Heart left ventricle (tissue), 16 donors: Measurements from ENCODE around the gene RASD2. TPM values are rescaled to one million over a fixed set of nuclear protein-coding genes. Genes with fewer than 3 reads are reported as not detected.

ENCODE experiments used
- ATAC-seq, 4 donors: fragments of 200-7000 bp; cut with Tn5 transposase; one replicate each; pipeline ENCODE4 v1.9.1; 2020 to 2022; ENCODE audit warnings: moderate library complexity in 4 of 4, mild to moderate bottlenecking in 3 of 4, moderate number of reproducible peaks in 1 of 4
- DNase-seq, 5 donors: peaks; one replicate each; pipeline ENCODE4 v3.0.0-alpha.2; 2020
- H3K27ac ChIP-seq, 12 donors: fragments of 200-600 bp; sonication (generic) in 4 of 12; one replicate each; pipeline versions ENCODE4 v1.5.0 to v1.8.0; 2016 to 2022; ENCODE audit warnings: mild to moderate bottlenecking in 2 of 12
- H3K27me3 ChIP-seq, 9 donors: fragments of 200-600 bp; sonication (generic) in 2 of 9; one replicate each; pipeline versions ENCODE4 v1.5.1 to v1.8.0; 2016 to 2022; ENCODE audit warnings: mild to moderate bottlenecking in 3 of 9
- H3K36me3 ChIP-seq, 9 donors: fragments of 200-600 bp; sonication (generic) in 2 of 9; one replicate each; pipeline versions ENCODE4 v1.5.0 to v1.8.0; 2018 to 2022; ENCODE audit warnings: mild to moderate bottlenecking in 2 of 9
- H3K4me1 ChIP-seq, 12 donors: fragments of 200-600 bp; sonication (generic) in 4 of 12; one replicate each; pipeline versions ENCODE4 v1.5.0 to v1.8.0; 2016 to 2022; ENCODE audit warnings: mild to moderate bottlenecking in 3 of 12
- H3K4me3 ChIP-seq, 12 donors: fragments of 200-600 bp; sonication (generic) in 4 of 12; one replicate each; pipeline versions ENCODE4 v1.5.0 to v1.8.0; 2017 to 2022; ENCODE audit warnings: mild to moderate bottlenecking in 9 of 12, moderate library complexity in 4 of 12
- H3K9me3 ChIP-seq, 12 donors: fragments of 200-600 bp; sonication (generic) in 4 of 12; one replicate each; pipeline versions ENCODE4 v1.5.0 to v1.8.0; 2016 to 2022; ENCODE audit warnings: mild to moderate bottlenecking in 1 of 12
- CTCF ChIP-seq, 12 donors: fragments of 200-600 bp; sonication (generic) in 4 of 12; IDR thresholded peaks; one replicate each; pipeline versions ENCODE4 v1.5.0 to v1.8.0; 2018 to 2022; ENCODE audit warnings: antibody characterized with exemption in 12 of 12, mild to moderate bottlenecking in 5 of 12
- POLR2A ChIP-seq, 2 donors: fragments of 450-650 bp; IDR thresholded peaks; one replicate each; pipeline ENCODE4 v1.6.1; 2017; ENCODE audit warnings: antibody characterized with exemption in 2 of 2, mild to moderate bottlenecking in 2 of 2, moderate library complexity in 2 of 2
- WGBS, 4 donors: extraction: QIAGEN DNeasy Blood & Tissue Kit in 2 of 4; methylation state at CpG; one replicate each; pipeline versions ENCODE4 v1.1.5 to v1.1.7; 2013 to 2018; 5-methylcytosine and 5-hydroxymethylcytosine counted together
- intact Hi-C, 10 donors: fragments of 100-400 bp; cut with DNase I; formaldehyde crosslinking; loops; one replicate each; pipeline versions ENCODE4 v1.11.1 to v1.14.2; 2022
- polyA plus RNA-seq, 2 donors: library from polyadenylated mRNA; stranded (reverse); fragments of 200-250 nt; gene quantifications; one replicate each; pipeline ENCODE4 v1.2.3, GENCODE V29; 2013
- total RNA-seq, 9 donors: library from RNA; depleted of rRNA in 2 of 9; stranded (reverse); fragments of >200 nt in 2 of 9; fragmentation: NEBNext Ultra II Directional in 3 of 9; extraction: Animal tissue kit (Norgen Biotek cat#: 25700) in 3 of 9; gene quantifications; one replicate each; pipeline versions ENCODE4 v1.1.0 to v1.2.4, GENCODE V29; 2016 to 2023
- donor health status: ischemic (EF 13 %, LVEDD 7.1; RV severe dilation, severe dysfunction).
- donor health status: healthy with polysubstance abuse.
- donor health status: DM: no; HTN: yes; CAD: no.
- donor health status: DM: no; HTN: no; CAD: no.
- donor health status: ischemic (EF 25% LVEDD 6.9; RV normal size, moderate dysfunction).
- donor health status: ischemic (EF 25% LVEDD 5.7; RV mildly dilated, moderate dysfunction).
- donor health status: healthy.
- donor health status: DM: yes; HTN: yes; CAD: no.
- donor health status: ischemic (EF 35%, LVEDD 5.7; RV mildly dilated, moderate dysfunction).
- donor health status: nonischemic (EF 11% LVEDD 7.7; RV severe dilation, severe dysfunction).
- donor health status: DM: yes; HTN: yes; CAD: no.
- donor health status: PGD.
- donor health status: ischemic (EF 29% LVEDD 5.4; RV normal size, mild dysfunction).
- donor health status: nonischemic (EF 23%, LVEDD 6.1; RV moderate dilation, normal function).

Gene RASD2
- total and polyA plus RNA-seq, 11 donors, result 1.4 to 10.5 (median 5.0) TPM

- peak in 3 of 5 donors; percentile 62 to 77 (median 70) for DNase-seq
- no peak overlapping the region for H3K4me3 ChIP-seq
- peaks cover 0 to 72% (median 18%) of the 10 kb centered on the region in 12 donors for H3K4me1 ChIP-seq
- peaks cover 0 to 10% (median 0%) of the 10 kb centered on the region in 9 donors for H3K36me3 ChIP-seq
- intact Hi-C loops, result no loop called here
- 57 to 75% (median 65%) methylated on average over 9 to 16 of the region's 16 CpGs for WGBS, 4 donors
- H3K27ac ChIP-seq, result peak overlapping the region in 11 of 12 donors; percentile 11 to 92 (median 74)
- H3K27me3 ChIP-seq, result no peaks in the 10 kb centered on the region
- H3K9me3 ChIP-seq, result no peaks in the 10 kb centered on the region
- TF ChIP-seq POLR2A (IDR thresholded peaks at IDR 0.05) (no peak), CTCF (IDR thresholded peaks at IDR 0.05) (no peak)
- peak in 3 of 4 donors; percentile 3 to 37 (median 33) for ATAC-seq
Observed at GRCh38 chr22:35597692-35598395, 57.2 kb downstream of the RASD2 start.

- ATAC-seq, result peak in 1 of 4 donors; percentile 1
Observed at GRCh38 chr22:35598396-35598710, 57.7 kb downstream of the RASD2 start.

GRCh38 chr22:35599364-35599763 lies 58.7 kb downstream of the RASD2 start:
- intact Hi-C loops, result no loop called here
- H3K4me3 ChIP-seq, result no peak overlapping the region
- peak overlapping the region in 8 of 12 donors; percentile 1 to 88 (median 64) for H3K27ac ChIP-seq
- WGBS, 4 donors, result 68 to 73% (median 72%) methylated on average over 4 of the region's 4 CpGs
- H3K36me3 ChIP-seq, result peaks cover 0 to 10% (median 0%) of the 10 kb centered on the region in 9 donors
- DNase-seq (peak in 1 of 5 donors; percentile 17), ATAC-seq (no peak)
- H3K27me3 ChIP-seq, result no peaks in the 10 kb centered on the region
- H3K4me1 ChIP-seq, result peaks cover 0 to 68% (median 12%) of the 10 kb centered on the region in 12 donors
- no peak for TF ChIP-seq CTCF (IDR thresholded peaks at IDR 0.05)
- TF ChIP-seq POLR2A (IDR thresholded peaks at IDR 0.05), result no peak
- no peaks in the 10 kb centered on the region for H3K9me3 ChIP-seq

More at GRCh38 chr22:35598396-35598710, 57.7 kb downstream of the RASD2 start:
- 79 to 93% (median 90%) methylated on average over 4 of the region's 4 CpGs for WGBS, 4 donors
- intact Hi-C loops, result no loop called here
- H3K9me3 ChIP-seq, result no peaks in the 10 kb centered on the region
- H3K27ac ChIP-seq, result peak overlapping the region in 10 of 12 donors; percentile 59 to 92 (median 77)
- H3K4me1 ChIP-seq, result peaks cover 0 to 69% (median 19%) of the 10 kb centered on the region in 12 donors
- peaks cover 0 to 10% (median 0%) of the 10 kb centered on the region in 9 donors for H3K36me3 ChIP-seq
- TF ChIP-seq CTCF (IDR thresholded peaks at IDR 0.05) (no peak), POLR2A (IDR thresholded peaks at IDR 0.05) (no peak)
- no peak overlapping the region for H3K4me3 ChIP-seq
- no peaks in the 10 kb centered on the region for H3K27me3 ChIP-seq
- peak in 2 of 5 donors; percentile 27 to 47 for DNase-seq

- ATAC-seq, result no peak
- TF ChIP-seq CTCF (IDR thresholded peaks at IDR 0.05) (no peak), POLR2A (IDR thresholded peaks at IDR 0.05) (no peak)
- no peaks in the 10 kb centered on the region for H3K9me3 ChIP-seq
- DNase-seq, result no peak
- H3K4me3 ChIP-seq, result no peak overlapping the region
- H3K27ac ChIP-seq, result peak overlapping the region in 2 of 12 donors; percentile 13 to 35
- peaks cover 0 to 68% (median 19%) of the 10 kb centered on the region in 12 donors for H3K4me1 ChIP-seq
- peaks cover 0 to 10% (median 0%) of the 10 kb centered on the region in 9 donors for H3K36me3 ChIP-seq
- no peaks in the 10 kb centered on the region for H3K27me3 ChIP-seq
- 74 to 77% (median 76%) methylated on average over 12 of the region's 12 CpGs for WGBS, 4 donors
- intact Hi-C loops, result no loop called here
Observed at GRCh38 chr22:35600476-35600875, 59.8 kb downstream of the RASD2 start.
